Measurements from ENCODE around the gene SLC8A2.

Gene SLC8A2

DNA sequence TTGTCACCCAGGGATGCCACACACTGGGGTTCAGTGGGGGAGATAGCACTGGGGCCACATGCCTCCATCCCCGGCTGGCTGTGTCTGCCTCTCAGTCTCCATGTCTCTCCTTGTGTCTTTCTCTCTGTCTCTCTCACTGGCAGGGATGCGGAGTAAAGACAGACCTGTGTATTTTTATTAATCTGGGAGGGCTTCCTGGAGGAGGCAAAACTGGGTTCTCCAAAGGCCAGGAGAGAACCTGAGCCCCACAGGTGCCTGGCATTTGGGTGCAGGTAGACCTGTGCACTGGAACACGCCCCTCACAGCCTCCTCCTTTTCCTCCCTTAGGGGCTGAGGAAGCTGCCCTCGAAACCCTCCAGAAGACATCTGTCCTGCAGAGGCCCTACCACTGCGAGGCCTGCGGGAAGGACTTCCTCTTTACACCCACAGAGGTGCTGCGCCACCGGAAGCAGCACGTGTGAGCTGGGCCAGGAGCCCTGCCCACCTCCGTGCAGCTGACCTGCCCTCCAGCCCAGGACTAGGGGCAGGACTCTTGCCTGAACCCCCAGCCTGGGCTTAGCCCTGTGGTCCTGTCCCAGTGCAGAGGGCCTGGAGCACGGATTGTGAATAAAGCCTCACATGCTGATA, 89.9 kb downstream of the SLC8A2 start:
- Histone ChIP-seq H3K4me1 (ENCODE audit: insufficient read depth, insufficient read length) (peaks cover 8% of the 10 kb centered on the region), H3K9ac (ENCODE audit: insufficient read length, low read depth) (no peak overlapping the region), H3K4me3 (ENCODE audit: insufficient read length, low read depth) (no peak overlapping the region), H3K27me3 (ENCODE audit: insufficient read depth, insufficient read length) (no peaks in the 10 kb centered on the region), H3K9me3 (ENCODE audit: insufficient read depth, low read length) (no peaks in the 10 kb centered on the region), H3K36me3 (ENCODE audit: insufficient read depth, insufficient read length, low read length) (peaks cover 55% of the 10 kb centered on the region)
- no peak for DNase-seq (ENCODE audit: low read depth, low spot score)
- no peak for TF ChIP-seq ZNF274 (IDR thresholded peaks at IDR 0.05; ENCODE audit: low read depth, low read length)
- no peak for TF ChIP-seq YY1 (IDR thresholded peaks at IDR 0.05; ENCODE audit: insufficient read depth, insufficient read length)
- TF ChIP-seq SUZ12 (IDR thresholded peaks at IDR 0.05; ENCODE audit: extremely low read depth, insufficient read depth, insufficient read length), result no peak

DNA sequence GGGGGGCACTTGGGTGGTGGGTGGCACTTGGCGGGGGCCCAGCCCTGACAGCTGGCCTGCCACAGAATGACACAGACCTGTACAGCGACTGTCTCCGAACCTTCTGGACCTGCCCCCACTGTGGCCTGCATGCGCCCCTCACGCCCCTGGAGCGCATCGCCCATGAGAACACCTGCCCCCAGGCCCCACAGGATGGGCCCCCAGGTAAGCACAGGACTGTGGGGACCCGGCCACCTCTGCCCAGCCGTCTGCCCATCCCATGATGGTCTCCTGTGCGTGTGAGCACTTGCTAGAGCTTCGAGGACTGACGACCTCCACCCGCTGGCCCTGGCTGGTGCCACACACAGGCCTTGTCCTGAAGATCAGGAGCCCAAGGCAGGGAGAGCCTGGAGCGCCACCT, 90.6 kb downstream of the SLC8A2 start:
- DNase-seq (ENCODE audit: low read depth, low spot score), result no peak
- peaks cover 8% of the 10 kb centered on the region for H3K4me1 ChIP-seq (ENCODE audit: insufficient read depth, insufficient read length)
- no peak overlapping the region for H3K9ac ChIP-seq (ENCODE audit: insufficient read length, low read depth)
- H3K9me3 ChIP-seq (ENCODE audit: insufficient read depth, low read length), result no peaks in the 10 kb centered on the region
- no peaks in the 10 kb centered on the region for H3K27me3 ChIP-seq (ENCODE audit: insufficient read depth, insufficient read length)
- H3K4me3 ChIP-seq (ENCODE audit: insufficient read length, low read depth), result no peak overlapping the region
- TF ChIP-seq SUZ12 (IDR thresholded peaks at IDR 0.05; ENCODE audit: extremely low read depth, insufficient read depth, insufficient read length) (no peak), YY1 (IDR thresholded peaks at IDR 0.05; ENCODE audit: insufficient read depth, insufficient read length) (no peak), ZNF274 (IDR thresholded peaks at IDR 0.05; ENCODE audit: low read depth, low read length) (no peak)
- H3K36me3 ChIP-seq (ENCODE audit: insufficient read depth, insufficient read length, low read length), result peaks cover 62% of the 10 kb centered on the region

- no peak overlapping the region for H3K9ac ChIP-seq (ENCODE audit: insufficient read length, low read depth)
- peaks cover 5% of the 10 kb centered on the region for H3K4me1 ChIP-seq (ENCODE audit: insufficient read depth, insufficient read length)
- no peaks in the 10 kb centered on the region for H3K27me3 ChIP-seq (ENCODE audit: insufficient read depth, insufficient read length)
- peaks cover 67% of the 10 kb centered on the region for H3K36me3 ChIP-seq (ENCODE audit: insufficient read depth, insufficient read length, low read length)
- DNase-seq (ENCODE audit: low read depth, low spot score), result no peak
- no peak overlapping the region for H3K4me3 ChIP-seq (ENCODE audit: insufficient read length, low read depth)
- H3K9me3 ChIP-seq (ENCODE audit: insufficient read depth, low read length), result no peaks in the 10 kb centered on the region
- TF ChIP-seq ZNF274 (IDR thresholded peaks at IDR 0.05; ENCODE audit: low read depth, low read length) (no peak), YY1 (IDR thresholded peaks at IDR 0.05; ENCODE audit: insufficient read depth, insufficient read length) (no peak), SUZ12 (IDR thresholded peaks at IDR 0.05; ENCODE audit: extremely low read depth, insufficient read depth, insufficient read length) (no peak)
Observed at GRCh38 chr19:47380559-47380958, 91.1 kb downstream of the SLC8A2 start.

- Histone ChIP-seq H3K4me3 (ENCODE audit: insufficient read length, low read depth) (no peak overlapping the region), H3K4me1 (ENCODE audit: insufficient read depth, insufficient read length) (peaks cover 4% of the 10 kb centered on the region), H3K27me3 (ENCODE audit: insufficient read depth, insufficient read length) (no peaks in the 10 kb centered on the region), H3K9ac (ENCODE audit: insufficient read length, low read depth) (no peak overlapping the region), H3K9me3 (ENCODE audit: insufficient read depth, low read length) (no peaks in the 10 kb centered on the region), H3K36me3 (ENCODE audit: insufficient read depth, insufficient read length, low read length) (peaks cover 78% of the 10 kb centered on the region)
- DNase-seq (ENCODE audit: low read depth, low spot score), result no peak
- TF ChIP-seq YY1 (IDR thresholded peaks at IDR 0.05; ENCODE audit: insufficient read depth, insufficient read length) (no peak), SUZ12 (IDR thresholded peaks at IDR 0.05; ENCODE audit: extremely low read depth, insufficient read depth, insufficient read length) (no peak), ZNF274 (IDR thresholded peaks at IDR 0.05; ENCODE audit: low read depth, low read length) (no peak)
Observed at GRCh38 chr19:47379381-47379938, 92.2 kb downstream of the SLC8A2 start.

- H3K36me3 ChIP-seq (ENCODE audit: insufficient read depth, insufficient read length, low read length), result peaks cover 86% of the 10 kb centered on the region
- peaks cover 4% of the 10 kb centered on the region for H3K4me1 ChIP-seq (ENCODE audit: insufficient read depth, insufficient read length)
- no peak overlapping the region for H3K9ac ChIP-seq (ENCODE audit: insufficient read length, low read depth)
- TF ChIP-seq YY1 (IDR thresholded peaks at IDR 0.05; ENCODE audit: insufficient read depth, insufficient read length), result no peak
- TF ChIP-seq ZNF274 (IDR thresholded peaks at IDR 0.05; ENCODE audit: low read depth, low read length), result no peak
- TF ChIP-seq SUZ12 (IDR thresholded peaks at IDR 0.05; ENCODE audit: extremely low read depth, insufficient read depth, insufficient read length), result no peak
- no peaks in the 10 kb centered on the region for H3K27me3 ChIP-seq (ENCODE audit: insufficient read depth, insufficient read length)
- H3K4me3 ChIP-seq (ENCODE audit: insufficient read length, low read depth), result no peak overlapping the region
- no peak for DNase-seq (ENCODE audit: low read depth, low spot score)
- H3K9me3 ChIP-seq (ENCODE audit: insufficient read depth, low read length), result no peaks in the 10 kb centered on the region
Observed at GRCh38 chr19:47378246-47378645, 93.4 kb downstream of the SLC8A2 start.

Measured in NT2/D1 (cell line).